IPS-NIHi7 (cell line): Measurements from ENCODE around the gene RPS6KA2.

Source experiments
- DNase-seq: peaks from one replicate; pipeline ENCODE4 v3.0.0; 2012; ENCODE audit warnings: mixed read lengths; ENCODE audit errors: extremely low spot score

The RPS6KA2 gene

DNA sequence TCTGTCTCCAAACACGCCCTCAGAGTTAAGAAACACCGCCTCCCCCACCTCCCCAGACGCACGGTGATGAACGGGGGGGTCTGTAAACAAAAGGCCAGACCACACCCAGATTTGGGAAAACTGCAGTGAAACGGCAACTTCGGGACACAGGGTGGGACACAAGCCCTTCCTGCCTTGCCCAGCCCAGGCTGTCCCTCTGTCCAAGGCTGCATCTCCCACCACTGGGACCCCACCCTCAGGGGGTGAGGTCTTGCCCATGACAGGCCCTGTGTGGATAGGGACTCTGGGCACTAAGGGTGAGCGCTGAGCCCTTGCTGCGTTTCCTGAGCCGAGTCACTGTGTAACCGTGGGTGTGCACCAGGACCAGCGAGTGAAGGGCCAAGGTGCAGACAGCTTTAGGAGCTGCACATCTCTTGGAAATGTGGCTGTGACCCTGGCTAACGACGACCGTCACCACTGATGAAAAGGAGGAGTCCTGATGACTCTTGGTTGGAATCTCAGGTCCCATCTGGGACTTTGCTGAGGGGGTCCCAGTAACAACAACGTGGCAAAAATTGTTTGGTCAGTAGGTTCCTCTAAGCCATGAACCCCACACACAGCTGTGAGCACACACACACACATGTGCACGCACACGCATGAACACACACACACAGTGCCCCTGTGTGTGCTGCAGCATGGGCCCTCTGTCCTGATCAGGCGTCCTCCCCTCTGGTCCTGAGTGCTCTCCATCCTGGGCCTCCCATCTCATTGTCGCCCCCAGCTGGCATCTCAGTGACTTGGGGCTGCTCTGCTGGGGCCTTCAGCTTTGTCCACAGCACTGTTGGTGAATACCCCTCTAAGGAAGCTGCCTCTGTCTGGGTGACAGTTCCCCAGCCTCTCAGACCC lies 141.2 kb downstream of the RPS6KA2 start:
- peak; percentile 49 for DNase-seq

DNA sequence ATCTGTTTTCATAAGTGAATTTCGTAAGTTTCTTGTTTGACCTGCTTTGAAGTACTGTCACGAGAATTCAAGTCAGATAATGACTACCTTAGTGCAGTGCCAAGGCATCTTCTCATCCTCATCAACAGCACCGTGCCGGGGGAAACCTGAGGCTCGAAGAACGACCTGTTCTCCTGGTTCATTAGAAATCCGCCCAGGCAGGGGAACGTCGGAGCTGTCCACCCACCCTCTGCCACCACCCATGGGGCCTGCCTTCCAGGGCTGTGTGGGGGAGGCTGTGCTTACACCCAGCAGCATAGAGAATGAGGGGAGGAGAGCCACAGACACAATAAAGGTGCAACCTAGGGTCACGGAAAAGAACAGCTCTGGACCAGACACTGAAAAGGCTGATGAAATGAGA lies 142.2 kb downstream of the RPS6KA2 start:
- no peak for DNase-seq

GRCh38 chr6:166483573-166484250 lies 143.3 kb downstream of the RPS6KA2 start:
- DNase-seq: no peak

- no peak for DNase-seq
These were observed 144.0 kb downstream of the RPS6KA2 start for GRCh38 chr6:166483026-166483425.

DNA sequence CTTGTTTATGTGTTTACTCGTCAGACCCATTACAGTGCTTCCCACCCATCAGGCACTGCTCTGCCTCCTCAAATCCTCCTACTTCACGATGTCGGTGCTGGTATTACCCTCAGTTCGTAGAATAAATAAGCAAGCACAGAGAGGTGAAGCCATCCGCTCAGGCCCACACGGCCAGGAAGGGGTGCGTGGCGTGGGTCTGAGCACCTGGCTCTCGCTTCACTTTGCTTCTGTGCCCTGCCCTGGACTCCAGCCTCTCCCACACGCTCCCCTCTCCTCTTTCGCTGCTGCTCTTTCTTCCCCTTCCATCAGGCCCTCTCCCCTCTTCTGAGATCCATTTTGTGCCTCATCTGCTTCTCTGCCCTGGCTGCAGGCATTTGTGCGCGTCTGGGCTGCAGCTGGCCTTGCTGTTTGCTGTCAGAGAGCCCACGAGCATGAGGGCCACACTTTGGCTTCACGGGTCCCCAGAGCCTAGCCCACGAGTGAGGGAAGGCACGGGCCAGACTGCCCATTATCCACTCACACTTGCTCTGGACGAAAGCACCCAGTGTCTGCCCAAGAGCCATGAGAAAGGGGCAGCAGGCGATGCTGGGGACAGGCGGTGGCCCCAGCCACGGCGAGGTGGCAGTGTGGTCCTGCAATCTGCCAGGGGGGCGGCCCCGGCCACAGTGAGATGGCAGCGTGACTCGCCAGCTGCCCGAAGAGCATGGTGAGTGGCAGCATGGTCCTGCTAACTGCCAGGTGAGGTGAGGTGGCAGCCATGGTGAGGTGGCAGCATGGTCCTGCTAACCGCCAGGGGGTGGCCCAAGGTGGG lies 148.1 kb downstream of the RPS6KA2 start:
- DNase-seq: no peak

DNA sequence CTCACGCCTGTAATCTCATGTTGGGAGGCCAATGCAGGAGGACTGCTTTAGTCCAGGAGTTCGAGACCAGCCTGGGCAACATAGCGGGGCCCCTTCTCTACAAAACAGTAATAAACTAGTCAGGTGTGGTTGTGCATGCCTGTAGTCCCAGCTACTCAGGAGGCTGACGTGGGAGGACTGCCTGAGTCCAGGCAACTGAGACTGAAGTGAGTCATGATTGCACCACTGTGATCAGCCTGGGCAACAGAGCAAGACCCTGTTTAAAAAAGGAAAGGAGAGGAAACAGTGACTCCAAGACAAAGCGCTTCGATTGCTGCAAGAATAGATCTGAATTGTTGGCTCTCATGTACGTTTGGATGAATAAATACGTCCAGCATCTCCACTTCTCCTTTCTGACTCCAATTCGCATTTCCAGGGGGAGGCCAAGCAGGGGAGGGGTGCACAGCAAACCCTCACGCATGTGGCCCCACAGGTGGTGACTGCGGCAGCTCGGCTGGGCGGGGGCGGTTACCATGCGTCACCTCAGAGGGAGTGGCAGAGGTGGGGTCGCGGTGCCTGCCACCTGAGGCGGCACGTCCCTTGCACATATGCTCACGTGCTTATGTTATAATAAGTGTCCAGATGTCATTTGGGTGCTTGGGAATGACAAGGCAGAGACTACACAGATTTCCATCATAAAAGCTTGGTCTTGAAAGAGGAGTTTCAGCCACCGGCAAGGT lies 149.2 kb downstream of the RPS6KA2 start:
- DNase-seq: no peak

DNA sequence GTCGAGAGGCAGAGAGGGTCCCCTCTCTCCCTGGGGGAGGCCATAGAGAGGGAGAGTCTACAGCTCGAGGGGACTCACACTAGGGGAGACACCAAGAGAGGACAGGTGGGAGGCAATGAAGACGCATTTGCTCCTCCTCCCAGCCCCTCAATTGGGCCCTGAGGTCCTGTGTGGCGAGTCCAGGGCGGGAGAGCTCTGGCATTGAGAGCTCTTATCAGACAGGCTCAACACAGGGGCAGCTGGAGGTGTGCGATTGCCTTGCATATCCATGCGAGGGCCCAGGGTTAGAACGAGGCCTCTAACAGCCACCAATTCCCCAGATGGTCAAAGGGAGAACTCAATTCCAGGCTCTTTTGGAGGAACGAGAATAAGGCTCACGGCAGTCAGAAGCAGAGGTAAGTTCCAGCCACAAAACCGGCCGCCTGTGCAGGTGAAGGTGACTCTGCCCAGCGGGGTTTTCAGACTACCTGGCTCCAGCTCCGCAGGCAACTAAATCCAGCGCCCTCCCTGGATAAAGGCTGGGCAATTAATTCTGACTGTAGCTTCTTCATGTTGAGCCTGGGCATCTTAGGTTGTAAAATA lies 150.3 kb downstream of the RPS6KA2 start:
- DNase-seq: no peak

- DNase-seq: no peak
These were observed 150.9 kb downstream of the RPS6KA2 start for GRCh38 chr6:166476061-166476591.

GRCh38 chr6:166474721-166475565 lies 152.1 kb downstream of the RPS6KA2 start:
- DNase-seq: no peak

- DNase-seq: no peak
These were observed 153.0 kb downstream of the RPS6KA2 start for GRCh38 chr6:166473886-166474571.

- no peak for DNase-seq
These were observed 154.4 kb downstream of the RPS6KA2 start for GRCh38 chr6:166472636-166473035.

GRCh38 chr6:166471797-166472260 lies 155.2 kb downstream of the RPS6KA2 start:
- DNase-seq: no peak

DNA sequence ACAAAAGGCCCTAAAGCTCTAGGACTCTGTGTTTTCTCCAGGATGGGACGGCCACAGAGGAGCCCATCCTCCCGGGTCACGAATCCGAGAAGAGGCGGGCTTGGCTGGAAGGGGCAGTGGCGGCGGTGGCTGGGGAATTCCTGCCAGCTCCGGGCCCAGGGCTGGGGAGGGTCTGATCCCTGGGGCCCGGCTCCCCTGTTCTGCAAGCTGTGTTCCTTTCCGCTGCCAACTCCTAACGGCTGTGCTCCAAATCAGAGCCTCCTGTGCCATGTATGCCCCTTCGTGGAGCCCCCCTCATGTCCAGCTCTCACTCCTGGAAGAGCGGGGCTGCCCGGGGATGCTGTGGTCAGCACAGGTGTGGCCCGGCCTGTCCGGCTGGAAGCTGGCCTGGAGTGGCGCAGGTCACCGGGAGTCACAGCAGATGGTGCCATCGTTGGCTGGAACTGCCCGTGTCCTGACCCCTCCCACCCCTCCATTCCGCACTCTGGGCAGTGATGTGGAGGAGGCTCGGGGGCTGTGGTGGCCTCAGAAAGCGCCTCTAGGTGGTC lies 156.1 kb downstream of the RPS6KA2 start:
- DNase-seq: no peak

- DNase-seq: no peak
These were observed 156.8 kb downstream of the RPS6KA2 start for GRCh38 chr6:166470029-166470862.

DNA sequence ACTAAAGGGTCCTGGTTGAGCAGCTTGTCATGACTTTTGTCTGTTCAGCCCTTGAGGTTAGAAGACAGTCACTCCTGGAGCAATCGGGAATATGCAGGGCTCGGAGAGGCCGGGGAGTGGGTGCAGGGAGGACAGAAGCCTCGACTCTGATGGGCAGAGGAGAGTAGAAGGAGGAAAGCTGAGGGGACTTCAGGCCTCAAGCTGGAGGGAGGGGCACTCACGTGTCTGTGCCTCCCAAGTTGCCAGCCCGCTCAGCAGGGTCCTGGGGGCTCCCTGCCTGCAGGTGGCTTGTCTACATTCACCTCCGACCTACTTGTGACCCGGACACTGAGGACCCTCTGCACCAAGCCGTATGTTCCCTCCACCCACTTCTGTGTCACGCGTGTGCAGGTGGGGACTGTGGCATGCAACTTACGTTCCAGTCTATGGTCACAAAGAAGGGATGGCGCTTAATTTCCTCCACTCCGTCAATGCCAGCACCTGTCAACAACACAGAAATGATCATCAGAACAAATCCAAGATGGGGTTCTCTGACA lies 157.6 kb downstream of the RPS6KA2 start:
- DNase-seq: no peak

GRCh38 chr6:166467436-166468000 lies 159.5 kb downstream of the RPS6KA2 start:
- no peak for DNase-seq
